SK-N-SH (cell line): Measurements from ENCODE around the gene NFATC3.

Experiments
- EP300 ChIP-seq, 2 experiments: IDR thresholded peaks; 2 replicates each; pipeline versions ENCODE4 v1.4.0 to v1.6.1; 2012; ENCODE audit warnings: borderline replicate concordance in 1 of 2, low read depth in 1 of 2, low read length in 1 of 2
- FOXM1 ChIP-seq: IDR thresholded peaks from 2 replicates; pipeline ENCODE4 v1.4.0; 2012; ENCODE audit warnings: low read depth, mild to moderate bottlenecking
- MXI1 ChIP-seq: IDR thresholded peaks from 2 replicates; pipeline ENCODE4 v1.6.1; 2012; ENCODE audit warnings: mild to moderate bottlenecking, low read depth, low read length, improper control_type of control experiment
- POLR2AphosphoS5 ChIP-seq: IDR thresholded peaks from 2 replicates; pipeline ENCODE4 v1.6.1; 2012; ENCODE audit warnings: low read depth, low read length
- SMC3 ChIP-seq: IDR thresholded peaks from 2 replicates; pipeline ENCODE4 v1.6.1; 2012; ENCODE audit warnings: low read depth, low read length, improper control_type of control experiment
- TCF12 ChIP-seq: IDR thresholded peaks from 2 replicates; pipeline ENCODE4 v1.4.0; 2012
- TEAD4 ChIP-seq: IDR thresholded peaks from 2 replicates; pipeline ENCODE4 v1.4.0; 2012; ENCODE audit warnings: mild to moderate bottlenecking, borderline replicate concordance; ENCODE audit not compliant: insufficient read depth
- TF ChIP-seq, protein P1 (sequence below): fragments of 200-600 bp; sonication (generic); IDR thresholded peaks from 2 replicates; pipeline ENCODE4 v1.6.1; 2017; ENCODE audit warnings: antibody characterized with exemption, mild to moderate bottlenecking, moderate library complexity
- TF ChIP-seq, protein P2 (sequence below): IDR thresholded peaks from 2 replicates; pipeline ENCODE4 v1.6.1; 2012; ENCODE audit warnings: mild to moderate bottlenecking, low read depth, low read length, moderate library complexity
- TF ChIP-seq, protein P3 (sequence below): IDR thresholded peaks from 2 replicates; pipeline ENCODE4; 2012

DNA sequence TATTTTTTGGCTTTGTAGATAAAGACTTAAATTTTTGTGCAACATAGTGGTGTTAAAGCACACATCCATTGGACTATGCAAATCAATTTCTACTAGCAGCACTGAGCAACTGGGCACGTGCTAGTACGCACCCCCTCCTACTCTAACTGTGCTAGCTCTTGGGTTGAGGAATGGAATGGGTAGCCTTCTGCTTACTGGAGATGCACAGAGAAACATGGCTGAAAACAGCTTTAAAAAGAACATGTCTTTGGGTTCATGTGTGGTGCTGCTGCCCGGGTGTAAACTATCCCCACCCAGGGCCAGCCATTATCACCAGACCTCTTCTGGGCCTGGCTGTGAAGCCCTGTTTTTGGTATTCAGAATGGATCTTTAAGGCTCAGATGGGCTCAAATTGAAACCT lies 143.5 kb downstream of the NFATC3 start:
- TF ChIP-seq, protein P1, sequence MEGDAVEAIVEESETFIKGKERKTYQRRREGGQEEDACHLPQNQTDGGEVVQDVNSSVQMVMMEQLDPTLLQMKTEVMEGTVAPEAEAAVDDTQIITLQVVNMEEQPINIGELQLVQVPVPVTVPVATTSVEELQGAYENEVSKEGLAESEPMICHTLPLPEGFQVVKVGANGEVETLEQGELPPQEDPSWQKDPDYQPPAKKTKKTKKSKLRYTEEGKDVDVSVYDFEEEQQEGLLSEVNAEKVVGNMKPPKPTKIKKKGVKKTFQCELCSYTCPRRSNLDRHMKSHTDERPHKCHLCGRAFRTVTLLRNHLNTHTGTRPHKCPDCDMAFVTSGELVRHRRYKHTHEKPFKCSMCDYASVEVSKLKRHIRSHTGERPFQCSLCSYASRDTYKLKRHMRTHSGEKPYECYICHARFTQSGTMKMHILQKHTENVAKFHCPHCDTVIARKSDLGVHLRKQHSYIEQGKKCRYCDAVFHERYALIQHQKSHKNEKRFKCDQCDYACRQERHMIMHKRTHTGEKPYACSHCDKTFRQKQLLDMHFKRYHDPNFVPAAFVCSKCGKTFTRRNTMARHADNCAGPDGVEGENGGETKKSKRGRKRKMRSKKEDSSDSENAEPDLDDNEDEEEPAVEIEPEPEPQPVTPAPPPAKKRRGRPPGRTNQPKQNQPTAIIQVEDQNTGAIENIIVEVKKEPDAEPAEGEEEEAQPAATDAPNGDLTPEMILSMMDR, result no peak
- TF ChIP-seq TEAD4 (no peak), FOXM1 (no peak), SMC3 (no peak), EP300 (IDR thresholded peaks at IDR 0.05; ENCODE audit: borderline replicate concordance in 1 of 2, low read depth in 1 of 2, low read length in 1 of 2) (no peak), POLR2AphosphoS5 (no peak), MXI1 (no peak), TCF12 (no peak)
- TF ChIP-seq, protein P2, sequence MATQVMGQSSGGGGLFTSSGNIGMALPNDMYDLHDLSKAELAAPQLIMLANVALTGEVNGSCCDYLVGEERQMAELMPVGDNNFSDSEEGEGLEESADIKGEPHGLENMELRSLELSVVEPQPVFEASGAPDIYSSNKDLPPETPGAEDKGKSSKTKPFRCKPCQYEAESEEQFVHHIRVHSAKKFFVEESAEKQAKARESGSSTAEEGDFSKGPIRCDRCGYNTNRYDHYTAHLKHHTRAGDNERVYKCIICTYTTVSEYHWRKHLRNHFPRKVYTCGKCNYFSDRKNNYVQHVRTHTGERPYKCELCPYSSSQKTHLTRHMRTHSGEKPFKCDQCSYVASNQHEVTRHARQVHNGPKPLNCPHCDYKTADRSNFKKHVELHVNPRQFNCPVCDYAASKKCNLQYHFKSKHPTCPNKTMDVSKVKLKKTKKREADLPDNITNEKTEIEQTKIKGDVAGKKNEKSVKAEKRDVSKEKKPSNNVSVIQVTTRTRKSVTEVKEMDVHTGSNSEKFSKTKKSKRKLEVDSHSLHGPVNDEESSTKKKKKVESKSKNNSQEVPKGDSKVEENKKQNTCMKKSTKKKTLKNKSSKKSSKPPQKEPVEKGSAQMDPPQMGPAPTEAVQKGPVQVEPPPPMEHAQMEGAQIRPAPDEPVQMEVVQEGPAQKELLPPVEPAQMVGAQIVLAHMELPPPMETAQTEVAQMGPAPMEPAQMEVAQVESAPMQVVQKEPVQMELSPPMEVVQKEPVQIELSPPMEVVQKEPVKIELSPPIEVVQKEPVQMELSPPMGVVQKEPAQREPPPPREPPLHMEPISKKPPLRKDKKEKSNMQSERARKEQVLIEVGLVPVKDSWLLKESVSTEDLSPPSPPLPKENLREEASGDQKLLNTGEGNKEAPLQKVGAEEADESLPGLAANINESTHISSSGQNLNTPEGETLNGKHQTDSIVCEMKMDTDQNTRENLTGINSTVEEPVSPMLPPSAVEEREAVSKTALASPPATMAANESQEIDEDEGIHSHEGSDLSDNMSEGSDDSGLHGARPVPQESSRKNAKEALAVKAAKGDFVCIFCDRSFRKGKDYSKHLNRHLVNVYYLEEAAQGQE, result no peak
- TF ChIP-seq, protein P3, sequence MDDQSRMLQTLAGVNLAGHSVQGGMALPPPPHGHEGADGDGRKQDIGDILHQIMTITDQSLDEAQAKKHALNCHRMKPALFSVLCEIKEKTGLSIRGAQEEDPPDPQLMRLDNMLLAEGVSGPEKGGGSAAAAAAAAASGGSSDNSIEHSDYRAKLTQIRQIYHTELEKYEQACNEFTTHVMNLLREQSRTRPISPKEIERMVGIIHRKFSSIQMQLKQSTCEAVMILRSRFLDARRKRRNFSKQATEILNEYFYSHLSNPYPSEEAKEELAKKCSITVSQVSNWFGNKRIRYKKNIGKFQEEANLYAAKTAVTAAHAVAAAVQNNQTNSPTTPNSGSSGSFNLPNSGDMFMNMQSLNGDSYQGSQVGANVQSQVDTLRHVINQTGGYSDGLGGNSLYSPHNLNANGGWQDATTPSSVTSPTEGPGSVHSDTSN, result no peak
